Measurements from ENCODE around the gene TMEM129.
"Not testable (repeated sequence)": the region's sequence is repeated elsewhere in the genome, so short reads cannot be mapped to it uniquely, and the experiment has no call there.

Gene TMEM129

DNA sequence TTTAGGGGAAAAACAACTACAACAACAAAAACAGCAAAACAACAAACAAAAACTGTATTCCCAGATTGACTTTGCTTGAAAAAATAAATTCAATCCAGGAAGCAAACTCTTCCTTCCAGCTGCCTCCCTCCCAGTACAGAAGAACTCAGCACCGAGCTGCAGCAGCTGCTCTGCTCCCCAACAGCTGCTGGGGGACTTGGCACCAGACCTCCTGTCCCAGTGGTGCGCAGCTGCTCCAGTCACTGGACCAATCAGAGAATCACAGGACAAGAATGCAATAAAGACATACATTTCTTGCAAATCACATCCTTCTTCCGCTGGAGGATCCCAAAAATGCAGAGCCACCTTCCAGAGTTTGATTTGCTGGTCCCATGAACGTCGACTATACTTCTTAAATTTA lies 25.2 kb downstream of the TMEM129 start:
- ATAC-seq (no peak), DNase-seq (no peak)

DNA sequence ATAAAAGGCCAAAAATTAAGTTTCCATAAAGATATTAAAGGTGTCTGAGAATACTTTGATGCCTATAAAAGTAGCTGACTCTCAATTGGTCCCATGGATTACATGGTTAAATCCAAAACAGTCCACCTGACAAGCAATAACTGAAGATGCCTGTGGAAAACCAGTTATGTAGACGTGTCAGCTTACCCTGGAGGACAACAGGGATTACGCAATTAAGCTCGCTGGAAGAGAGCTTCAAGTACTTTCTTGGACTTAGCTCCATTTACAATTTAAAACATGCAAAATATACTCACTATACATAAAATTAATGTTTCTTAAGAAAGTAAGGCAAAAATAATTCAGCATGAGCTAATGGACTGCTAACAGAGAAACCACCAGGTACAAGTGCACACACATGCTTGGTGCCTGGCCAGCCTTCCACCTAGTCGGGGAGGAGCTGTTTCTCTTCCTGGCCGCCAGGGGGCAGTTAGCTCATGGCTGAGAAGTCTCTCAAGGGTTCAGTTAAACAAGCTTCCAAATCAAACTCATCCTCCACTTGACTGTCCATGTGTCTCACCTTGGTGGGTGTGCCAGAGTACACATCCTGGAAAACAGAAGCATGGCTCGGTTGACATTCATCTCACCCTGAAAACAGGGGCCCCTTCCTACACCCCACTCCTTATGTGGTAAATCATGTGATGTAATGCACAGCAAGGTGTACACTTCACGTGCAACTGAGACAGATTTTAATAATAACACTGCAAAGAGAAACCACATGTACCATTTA lies 27.8 kb downstream of the TMEM129 start:
- peak; percentile 81 for ATAC-seq
- DNase-seq: peak; percentile 79

DNA sequence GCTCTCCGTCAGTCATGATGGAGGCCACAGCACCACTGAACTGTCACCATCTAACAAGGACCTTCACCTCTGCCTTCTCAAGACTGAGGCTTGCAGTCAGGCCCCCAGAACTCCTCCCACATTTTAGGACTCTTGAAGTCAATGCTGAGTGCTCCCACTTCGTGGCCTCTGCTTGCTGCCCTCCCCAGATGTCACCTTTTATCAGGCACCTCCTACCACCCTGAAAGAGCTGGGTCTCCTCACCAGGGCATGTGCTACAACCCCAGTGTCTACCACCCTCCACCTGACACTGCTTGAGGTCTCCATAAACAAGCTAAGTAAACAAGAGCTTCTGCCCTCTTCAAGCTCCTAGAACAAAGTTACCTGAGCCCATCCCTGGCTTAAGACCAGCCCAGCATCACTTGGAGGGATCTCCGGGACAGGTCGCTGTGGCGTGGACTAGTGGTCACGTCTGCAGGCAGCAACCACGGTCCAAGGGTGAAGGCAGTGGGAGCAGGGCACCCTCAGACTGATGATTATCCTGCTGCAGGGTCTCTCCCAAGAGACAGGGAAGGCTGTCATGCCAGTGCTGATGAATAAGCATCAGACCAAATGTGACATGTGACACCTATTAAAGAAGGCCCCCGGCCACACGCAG lies 29.3 kb downstream of the TMEM129 start:
- no peak for ATAC-seq

DNA sequence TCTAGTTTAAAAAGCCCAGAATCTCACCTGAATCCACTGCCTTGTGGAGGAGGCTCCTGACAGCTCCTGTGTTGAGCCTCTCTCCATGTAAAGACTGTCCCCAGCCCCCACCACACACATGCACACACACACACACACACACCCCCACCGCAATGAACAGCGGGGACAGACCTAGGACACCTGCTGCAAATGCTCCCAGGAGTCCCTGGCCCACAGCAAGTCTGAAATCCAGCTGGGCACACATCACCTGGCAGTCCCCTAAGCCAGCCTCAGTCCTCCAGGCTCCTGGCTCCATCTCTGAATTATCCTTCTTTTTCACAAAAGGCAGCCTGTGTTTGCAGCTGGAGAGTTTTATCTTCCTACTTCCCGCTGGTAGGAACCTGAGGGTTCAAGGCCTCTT lies 30.4 kb downstream of the TMEM129 start:
- no peak for ATAC-seq
- no peak for DNase-seq

More for the DNA sequence above, 29.3 kb downstream of the TMEM129 start:
- no peak for DNase-seq

DNA sequence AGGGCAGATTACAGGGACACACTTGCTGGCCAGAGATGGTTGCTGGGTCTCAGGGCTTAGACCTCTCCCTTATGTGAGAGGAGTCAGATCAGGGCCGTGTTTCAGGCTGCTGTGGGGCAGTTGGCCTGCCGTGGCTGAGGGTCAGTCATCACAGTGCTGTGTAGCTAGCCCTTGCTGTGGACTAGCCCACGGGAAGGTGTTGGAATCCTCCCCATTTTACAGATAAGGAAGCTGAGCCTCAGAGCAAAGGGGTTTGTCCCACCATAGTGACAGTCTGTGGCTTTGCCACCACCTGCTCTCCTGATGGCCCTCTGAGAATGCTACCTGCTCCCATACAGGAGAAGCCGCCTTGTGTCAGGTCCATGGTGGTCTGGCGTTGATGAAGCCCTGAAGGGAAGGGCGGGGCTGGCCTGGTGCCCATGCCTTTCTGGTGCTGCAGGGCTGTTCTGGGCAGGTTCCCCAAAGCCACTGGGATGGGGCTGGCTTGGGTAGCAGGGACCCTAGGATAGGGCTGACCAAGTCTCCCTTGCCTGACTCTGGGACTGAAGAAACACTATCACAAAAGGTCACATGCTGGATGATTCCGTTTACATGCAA lies 34.6 kb downstream of the TMEM129 start:
- DNase-seq (no peak), ATAC-seq (no peak)

DNA sequence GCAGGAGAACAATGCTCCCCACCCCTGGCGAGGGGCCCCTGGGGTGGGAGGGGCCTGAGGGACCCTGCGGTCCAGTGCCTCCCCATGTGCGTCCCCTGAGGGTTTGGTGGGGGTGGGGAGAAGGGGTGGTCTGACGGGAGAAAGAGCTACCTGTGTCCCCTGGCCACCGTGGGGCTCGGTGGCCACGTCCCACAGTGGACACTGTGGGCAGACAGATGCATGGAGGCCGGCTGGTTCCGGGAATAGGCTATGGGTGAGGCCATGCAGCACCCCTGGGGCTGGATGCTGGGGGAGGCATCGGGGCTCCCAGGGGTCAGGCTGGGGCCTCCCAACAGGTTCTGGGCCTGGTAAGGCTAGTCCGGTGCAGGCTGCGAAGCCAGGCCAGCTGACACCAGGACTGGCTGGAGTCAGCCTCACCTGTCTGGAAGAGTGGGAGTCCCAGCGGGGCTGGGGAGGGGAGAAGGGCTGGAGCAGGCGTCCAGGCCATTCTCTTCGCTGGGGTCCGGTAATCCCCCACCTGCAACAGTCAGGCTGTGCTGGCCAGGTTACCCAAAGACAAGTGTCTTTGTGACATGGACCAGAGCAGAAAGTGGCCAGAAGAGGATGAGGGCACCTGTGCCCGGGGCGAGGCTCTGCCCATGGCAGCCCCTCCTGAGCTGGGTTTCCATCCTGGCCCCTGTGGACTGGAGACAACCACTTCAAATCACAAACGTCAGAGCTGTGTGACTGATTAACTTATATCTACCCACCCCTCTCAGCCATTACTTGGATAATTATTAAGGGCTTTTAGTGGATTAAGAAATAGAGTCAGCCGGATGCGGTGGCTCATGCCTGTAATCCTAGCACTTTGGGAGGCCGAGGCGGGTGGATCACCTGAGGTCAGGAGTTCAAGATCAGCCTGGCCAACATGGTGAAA lies 35.6 kb downstream of the TMEM129 start:
- DNase-seq: no peak
- ATAC-seq: no peak

DNA sequence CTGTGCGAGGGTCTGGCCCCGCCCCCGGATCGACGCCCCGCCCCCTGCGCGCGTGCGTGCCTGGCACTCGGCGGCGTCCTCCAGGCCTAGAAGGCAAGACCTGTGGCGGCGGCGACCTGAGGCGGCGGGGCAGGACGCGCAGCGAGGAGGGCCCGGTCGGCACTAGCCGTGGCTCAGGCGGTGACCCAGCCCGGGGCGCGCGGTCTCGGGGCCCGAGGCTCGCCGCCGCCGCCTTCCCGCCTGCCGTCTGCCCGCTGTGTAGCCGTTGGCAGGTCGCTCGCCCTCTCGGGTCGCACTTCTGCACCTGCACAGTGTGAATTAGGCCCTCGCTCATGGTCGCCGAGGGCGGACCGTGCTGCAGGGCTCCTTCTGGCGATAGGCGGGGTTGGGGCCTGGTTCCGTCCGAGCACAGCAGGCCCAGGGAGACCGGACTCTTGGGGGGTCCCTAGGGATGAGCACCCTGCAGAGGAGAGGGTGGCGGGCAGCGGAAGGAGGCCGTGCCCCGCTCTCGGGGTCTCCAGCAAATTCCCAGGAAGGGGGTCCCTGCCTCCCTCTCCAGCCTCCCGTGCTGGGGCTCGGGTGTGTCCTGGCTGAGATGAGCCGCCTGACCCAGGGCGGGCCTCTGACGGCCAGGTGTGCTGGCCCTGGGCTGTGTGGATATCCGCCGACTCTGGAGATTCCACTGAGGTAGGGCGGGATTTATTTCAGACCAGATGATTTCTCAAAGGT lies 36.5 kb downstream of the TMEM129 start:
- DNase-seq: peak; percentile 99
- ATAC-seq: peak; percentile 21

DNA sequence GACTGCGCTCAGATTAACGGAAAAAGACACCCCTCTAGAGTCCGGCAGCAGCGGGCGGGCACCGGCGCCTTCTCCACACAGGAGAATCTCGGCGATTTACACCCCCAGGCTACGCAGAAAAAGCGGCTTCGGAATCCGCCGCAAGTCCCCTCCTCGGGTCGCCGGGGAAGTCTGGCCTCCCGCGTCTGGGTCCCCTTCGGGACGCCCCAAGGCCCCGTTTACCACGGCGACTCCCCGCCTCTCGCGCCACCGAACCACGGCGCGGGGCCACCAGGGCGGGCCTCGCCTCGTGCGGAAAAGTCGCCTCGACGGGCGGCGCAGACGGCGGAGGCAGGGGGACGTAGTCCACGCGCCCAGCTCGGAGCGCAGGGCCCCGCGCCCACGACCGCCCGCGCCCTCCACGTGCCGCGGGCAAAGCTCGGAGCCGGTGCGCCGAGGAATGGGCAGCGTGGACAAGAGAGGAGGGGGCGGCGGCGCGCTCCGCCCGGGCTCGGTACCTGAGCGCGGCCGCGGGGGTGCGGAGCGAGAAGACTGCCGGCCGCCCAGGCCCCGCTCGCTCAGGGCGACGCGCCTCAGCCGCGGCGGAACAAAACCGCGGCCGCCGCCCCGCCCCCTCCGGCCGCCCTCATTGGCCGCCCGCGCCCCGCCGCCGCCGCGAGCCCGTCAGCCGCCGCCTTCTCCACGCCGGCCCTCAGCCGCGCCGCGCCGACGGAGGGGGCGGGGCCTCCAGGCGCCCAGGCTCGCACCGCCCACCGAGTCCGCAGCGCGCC lies 37.2 kb downstream of the TMEM129 start, which contains the start of gene FAM53A:
Gene FAM53A (minus strand): TSS at position 578 of the 770 bp plus-strand sequence. CDS start 15,572 bp downstream, outside the sequence.
- ATAC-seq: peak; percentile 95

DNA sequence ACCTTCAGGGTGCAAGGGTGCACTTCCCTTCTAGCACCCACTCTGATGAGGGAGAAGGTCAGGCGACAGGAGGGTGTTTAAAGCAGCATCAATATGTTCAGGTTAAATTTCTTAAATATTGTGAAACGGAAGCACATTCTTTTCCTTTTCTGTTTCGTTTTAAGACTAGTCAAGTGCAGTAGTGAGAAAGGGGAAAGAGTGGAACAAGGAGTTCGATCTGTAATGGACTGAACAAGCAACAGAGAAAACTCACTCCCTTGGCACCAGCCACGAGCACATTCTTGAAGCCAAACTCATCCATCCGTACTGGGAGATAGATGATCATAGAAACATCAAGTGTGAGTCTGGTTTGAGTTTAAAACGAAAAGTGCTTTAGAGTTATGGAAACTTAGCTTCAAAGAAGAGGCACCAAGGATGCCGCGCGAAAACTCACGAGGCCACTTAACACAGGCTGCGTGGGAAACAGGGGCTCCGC lies 37.8 kb downstream of the TMEM129 start:
- ATAC-seq: no peak
- no peak for DNase-seq

More for the DNA sequence above, 37.2 kb downstream of the TMEM129 start, which contains the start of gene FAM53A:
- peak; percentile 39 for DNase-seq

DNA sequence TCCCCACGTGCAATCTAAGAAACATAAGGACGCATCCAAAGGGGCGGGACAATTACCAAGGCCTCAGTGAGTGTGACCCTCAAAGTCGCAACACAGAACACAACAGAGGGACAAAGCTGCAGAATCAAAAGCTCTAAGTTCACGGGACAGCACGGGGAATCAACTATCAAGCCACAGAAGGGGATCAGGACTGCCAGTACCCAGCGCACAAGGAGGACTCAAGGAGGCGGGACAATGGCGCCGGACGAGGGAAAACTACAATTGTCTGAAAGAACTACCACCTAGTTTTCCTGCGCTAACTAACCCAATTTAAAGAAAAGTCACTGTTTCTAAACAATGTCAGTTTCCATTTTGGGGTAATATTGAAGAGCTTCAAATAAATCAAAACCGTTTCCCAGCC lies 38.3 kb downstream of the TMEM129 start:
- no peak for ATAC-seq
- no peak for DNase-seq

DNA sequence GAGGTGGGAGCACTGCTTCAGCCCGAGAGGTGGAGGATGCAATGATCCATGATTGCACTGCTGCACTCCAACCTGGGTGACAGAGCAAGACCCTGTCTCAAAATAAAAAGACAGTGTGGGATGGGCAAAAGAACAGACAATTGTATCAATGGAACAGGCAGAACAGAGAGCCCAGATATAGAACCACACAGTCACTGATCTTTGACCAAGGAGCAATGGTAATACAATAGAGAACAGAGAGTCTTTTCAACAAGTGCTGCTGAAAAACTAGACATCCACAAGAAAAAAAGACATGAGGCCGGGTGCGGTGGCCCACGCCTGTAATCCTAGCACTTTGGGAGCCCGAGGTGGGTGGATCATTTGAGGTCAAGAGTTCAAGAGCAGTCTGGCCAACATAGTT lies 42.9 kb downstream of the TMEM129 start:
- ATAC-seq (no peak), DNase-seq (no peak)

DNA sequence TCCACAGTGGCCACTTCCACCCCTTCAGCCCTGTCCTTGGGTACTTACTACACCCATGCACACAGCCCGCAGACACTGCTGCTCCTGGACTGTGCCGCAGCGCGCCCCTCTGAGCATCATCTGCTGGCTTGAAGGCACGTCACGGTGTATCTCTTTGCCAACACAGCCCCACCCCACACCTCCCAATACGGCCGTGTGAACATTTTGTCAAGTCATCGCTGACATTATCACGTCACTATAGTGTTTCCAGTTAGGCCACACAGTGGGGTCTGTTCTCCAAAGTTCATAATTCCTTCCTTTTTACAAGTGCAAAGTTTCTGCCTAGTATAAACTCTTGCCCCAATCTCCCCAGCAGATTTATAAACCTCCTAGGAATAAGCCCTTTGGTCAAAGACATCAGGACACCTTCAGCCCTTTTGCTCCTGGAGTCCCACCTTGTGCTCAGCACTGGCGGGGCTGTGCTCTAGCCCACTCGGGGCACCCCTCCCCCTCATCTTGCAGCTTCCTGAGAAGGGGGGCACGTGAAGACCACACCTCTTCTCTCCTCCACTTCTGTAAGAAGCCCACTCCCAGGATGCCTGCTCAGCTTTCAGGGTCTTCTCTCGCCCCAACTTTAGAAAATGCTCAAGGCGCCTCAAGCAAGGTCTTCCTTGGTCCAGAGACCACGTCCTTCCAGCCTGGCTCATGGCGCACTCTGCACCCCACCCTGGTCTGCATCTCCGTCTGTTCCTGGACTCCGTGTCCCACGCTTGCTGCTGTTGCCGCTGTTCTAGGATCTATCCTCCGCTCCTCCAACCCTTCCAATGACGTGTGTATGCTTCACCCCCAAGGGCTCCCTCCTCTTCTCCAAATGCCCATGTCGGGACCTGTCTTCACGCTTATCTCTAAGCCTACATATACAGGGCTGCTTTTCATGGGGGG lies 44.3 kb downstream of the TMEM129 start:
- DNase-seq (no peak), ATAC-seq (no peak)

DNA sequence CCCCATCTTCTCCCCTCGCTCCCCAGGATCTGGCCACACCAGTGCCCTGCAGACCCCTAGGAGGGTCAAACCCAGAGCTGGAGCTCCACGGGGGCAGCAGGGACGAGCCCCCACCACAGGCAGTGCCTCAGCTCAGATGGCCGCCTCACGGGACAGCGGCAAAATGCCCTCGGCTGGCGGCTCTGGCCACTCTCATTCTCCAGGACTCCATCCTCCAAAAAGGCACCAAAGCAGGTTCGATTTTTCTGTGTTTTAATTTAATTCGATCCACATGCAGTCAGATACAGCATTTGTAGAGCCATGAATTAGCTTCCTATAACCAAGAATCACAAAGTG lies 45.4 kb downstream of the TMEM129 start:
- no peak for ATAC-seq
- DNase-seq: no peak

DNA sequence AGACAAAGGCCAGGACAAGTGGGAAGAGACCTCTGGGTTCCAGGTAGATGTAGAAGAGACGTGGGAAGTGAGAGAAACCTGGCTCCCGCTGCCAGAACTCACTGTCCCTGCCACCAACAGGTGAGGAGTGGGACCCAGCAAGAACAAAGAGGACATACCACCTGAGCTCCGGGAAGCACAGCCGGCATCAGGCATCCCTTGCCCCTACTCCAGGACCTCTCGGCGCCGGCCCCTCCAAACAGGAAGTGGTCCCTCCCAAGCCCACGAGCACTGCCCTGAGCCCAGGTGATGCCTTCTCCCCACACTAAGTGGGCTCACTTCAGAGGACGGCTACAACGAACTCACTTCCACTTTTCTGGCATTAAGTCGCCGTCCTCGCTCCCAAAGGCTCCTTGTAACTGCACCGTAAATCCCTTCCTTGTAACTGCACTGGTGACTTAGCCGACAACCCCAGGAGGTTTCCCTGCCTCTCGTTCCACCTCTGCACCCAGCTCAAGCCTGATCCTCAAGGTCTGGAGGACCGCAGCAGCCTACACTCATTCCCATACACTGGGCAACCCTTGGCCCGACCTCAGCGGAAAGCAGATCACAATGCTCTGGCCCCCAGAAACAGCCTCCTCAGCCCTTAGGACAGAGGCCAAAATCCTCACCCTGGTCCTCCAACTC lies 45.9 kb downstream of the TMEM129 start:
- DNase-seq (no peak), ATAC-seq (no peak)

DNA sequence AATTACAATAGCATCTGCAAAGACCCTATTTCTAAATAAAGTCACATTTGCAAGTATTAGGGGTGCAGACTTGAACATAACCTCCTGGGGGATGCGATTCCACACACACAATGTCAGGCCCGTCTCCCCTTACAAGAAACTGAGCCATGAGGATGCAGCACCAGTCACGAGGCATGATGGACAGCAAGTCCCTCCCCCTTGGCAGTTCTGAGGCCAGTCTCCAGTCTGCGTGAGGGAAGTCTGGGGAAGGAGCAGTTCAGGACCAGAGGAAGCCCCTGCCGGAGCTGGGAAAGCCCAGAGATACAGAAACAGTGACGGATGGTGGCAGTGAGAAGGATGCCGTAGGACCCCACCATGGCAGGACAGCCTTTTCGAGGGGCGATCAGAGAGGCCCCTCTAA lies 46.4 kb downstream of the TMEM129 start:
- ATAC-seq (no peak), DNase-seq (no peak)

DNA sequence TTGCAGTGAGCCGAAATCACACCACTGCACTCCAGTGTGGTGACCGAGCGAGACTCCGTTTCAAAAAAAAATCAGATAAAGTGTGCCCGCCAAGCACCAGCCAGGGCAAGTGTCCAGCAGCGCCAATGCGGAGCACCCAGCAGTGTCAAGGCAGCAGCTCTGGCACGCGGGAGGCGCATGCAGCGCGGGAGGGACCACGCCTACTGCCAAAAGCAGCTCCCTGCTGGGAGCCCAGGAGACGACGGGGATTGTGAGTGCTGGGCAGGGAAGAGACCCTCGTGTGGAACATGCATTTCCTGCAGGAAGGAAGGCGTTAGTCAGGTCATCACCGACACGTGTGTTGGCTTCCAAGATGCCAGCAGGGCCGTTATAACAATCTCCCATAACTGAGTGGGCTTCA lies 47.5 kb downstream of the TMEM129 start:
- ATAC-seq (no peak), DNase-seq (no peak)

DNA sequence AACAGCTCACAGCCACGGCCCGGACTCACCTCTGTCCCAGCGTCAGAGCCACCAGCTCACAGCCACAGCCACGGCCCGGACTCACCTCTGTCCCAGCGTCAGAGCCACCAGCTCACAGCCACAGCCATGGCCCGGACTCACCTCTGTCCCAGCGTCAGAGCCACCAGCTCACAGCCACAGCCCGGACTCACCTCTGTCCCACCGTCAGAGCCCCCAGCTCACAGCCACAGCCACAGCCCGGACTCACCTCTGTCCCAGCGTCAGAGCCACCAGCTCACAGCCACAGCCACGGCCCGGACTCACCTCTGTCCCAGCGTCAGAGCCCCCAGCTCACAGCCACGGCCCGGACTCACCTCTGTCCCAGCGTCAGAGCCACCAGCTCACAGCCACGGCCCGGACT lies 50.1 kb downstream of the TMEM129 start:
- ATAC-seq, DNase-seq: not testable (repeated sequence)

DNA sequence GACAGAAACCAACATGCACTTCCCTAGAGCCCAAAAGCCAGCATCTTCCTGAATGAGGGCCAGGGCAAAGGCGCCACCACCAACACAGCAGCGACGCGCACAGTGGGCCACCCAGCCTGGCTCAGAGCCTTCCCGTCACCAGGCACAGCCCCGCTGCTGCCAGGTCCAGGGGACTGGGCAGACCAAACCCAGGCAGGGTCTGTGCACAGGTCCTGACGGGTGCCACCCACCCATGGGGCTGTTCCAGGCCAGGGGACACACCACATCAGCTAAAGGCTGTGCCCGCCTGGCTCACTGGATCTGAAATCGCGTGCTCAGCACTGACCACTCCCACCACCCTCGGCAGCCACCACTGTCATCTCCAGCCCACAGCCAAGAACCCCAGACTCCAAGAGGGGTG lies 50.8 kb downstream of the TMEM129 start:
- no peak for DNase-seq
- peak; percentile 14 for ATAC-seq

DNA sequence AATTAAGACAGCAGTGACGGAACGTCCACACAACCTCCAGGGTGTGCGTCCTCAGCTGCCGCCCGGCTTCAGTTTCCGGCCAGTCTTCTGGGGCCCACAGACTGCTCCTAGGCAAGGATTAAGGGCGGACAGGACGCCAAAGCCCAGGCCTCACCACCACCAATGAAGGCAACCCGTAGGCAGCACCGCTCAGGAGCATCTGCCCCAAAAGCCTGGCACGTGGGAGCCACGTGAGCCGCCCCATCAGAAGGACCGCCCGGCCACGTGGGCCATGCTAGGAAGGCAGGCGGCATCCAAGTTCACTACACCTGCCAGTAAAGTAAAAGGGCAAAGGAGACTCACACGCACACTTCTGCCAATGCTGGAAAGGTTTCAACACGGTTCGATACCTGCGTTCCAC lies 51.3 kb downstream of the TMEM129 start:
- ATAC-seq: no peak
- no peak for DNase-seq

All from stimulated activated naive CD8-positive, alpha-beta T cell treated with anti-CD3 and anti-CD28 coated beads, Interleukin-15, Interleukin-2, amounts not matched to agents 100 U/mL and 50 U/mL, for 24 hours (primary cell).